HepG2 (cell line): Measurements from ENCODE around the gene PKP4. TPM values are rescaled to one million over a fixed set of nuclear protein-coding genes. Genes with fewer than 3 reads are reported as not detected.

Experiments
- CEBPG ChIP-seq: IDR thresholded peaks from 2 replicates; pipeline ENCODE4 v1.6.1; 2016
- HNRNPK ChIP-seq: fragments of 200-400 bp; formaldehyde crosslinking; IDR thresholded peaks from 2 replicates; pipeline ENCODE4 v1.6.1; 2018; ENCODE audit warnings: low read length, low read depth, moderate library complexity, mild to moderate bottlenecking; ENCODE audit not compliant: poor library complexity, severe bottlenecking
- JDP2 ChIP-seq: sonication (generic); formaldehyde crosslinking; IDR thresholded peaks from 2 replicates; pipeline ENCODE4 v1.8.1; 2022; ENCODE audit warnings: missing genetic modification reagents, borderline replicate concordance
- KDM2A ChIP-seq: sonication (generic); formaldehyde crosslinking; IDR thresholded peaks from 2 replicates; pipeline ENCODE4 v1.4.0; 2020; ENCODE audit warnings: low read depth, missing genetic modification reagents, borderline replicate concordance
- NBN ChIP-seq: fragments of 450-650 bp; conservative IDR thresholded peaks from 2 replicates; pipeline ENCODE4 v1.6.1; 2017
- NONO ChIP-seq, 2 experiments: fragments of 450-650 bp in 1 of 2; sonication (generic) in 1 of 2; formaldehyde crosslinking in 1 of 2; IDR thresholded peaks in 1 of 2; conservative IDR thresholded peaks in 1 of 2; 2 replicates each; pipeline versions ENCODE4 v1.6.1 to v1.8.0; 2017 to 2022; ENCODE audit warnings: mild to moderate bottlenecking in 1 of 2, missing genetic modification reagents in 1 of 2, moderate library complexity in 1 of 2
- PITX1 ChIP-seq: sonication (generic); formaldehyde crosslinking; IDR thresholded peaks from 2 replicates; pipeline ENCODE4 v1.5.1; 2020; ENCODE audit warnings: mild to moderate bottlenecking, missing genetic modification reagents
- WIZ ChIP-seq: sonication (generic); formaldehyde crosslinking; IDR thresholded peaks from 2 replicates; pipeline ENCODE4 v1.5.1; 2020; ENCODE audit warnings: mild to moderate bottlenecking, missing genetic modification reagents
- YEATS4 ChIP-seq: sonication (generic); formaldehyde crosslinking; IDR thresholded peaks from 2 replicates; pipeline ENCODE4 v1.4.0; 2020; ENCODE audit warnings: missing genetic modification reagents, borderline replicate concordance
- ZBTB42 ChIP-seq: sonication (generic); formaldehyde crosslinking; IDR thresholded peaks from 2 replicates; pipeline ENCODE4 v1.5.0; 2020; ENCODE audit warnings: mild to moderate bottlenecking, missing genetic modification reagents
- ZKSCAN1 ChIP-seq: fragments of 150-350 bp; IDR thresholded peaks from 2 replicates; pipeline ENCODE4 v1.6.1; 2014; ENCODE audit warnings: low read length
- ZNF234 ChIP-seq: sonication (generic); formaldehyde crosslinking; conservative IDR thresholded peaks from 2 replicates; pipeline ENCODE4 v1.5.1; 2020; ENCODE audit warnings: mild to moderate bottlenecking, missing genetic modification reagents
- ZNF256 ChIP-seq: sonication (generic); formaldehyde crosslinking; conservative IDR thresholded peaks from 2 replicates; pipeline ENCODE4 v1.4.0; 2020; ENCODE audit warnings: missing genetic modification reagents
- ZNF335 ChIP-seq: sonication (generic); formaldehyde crosslinking; IDR thresholded peaks from 2 replicates; pipeline ENCODE4 v1.4.0; 2020; ENCODE audit warnings: missing genetic modification reagents
- ZNF382 ChIP-seq: sonication (generic); formaldehyde crosslinking; IDR thresholded peaks from 2 replicates; pipeline ENCODE4 v1.5.0; 2020; ENCODE audit warnings: missing genetic modification reagents, mild to moderate bottlenecking, borderline replicate concordance
- ZNF496 ChIP-seq: sonication (generic); formaldehyde crosslinking; IDR thresholded peaks from 2 replicates; pipeline ENCODE4 v1.8.1; 2023; ENCODE audit warnings: mild to moderate bottlenecking, moderate library complexity, missing genetic modification reagents; ENCODE audit not compliant: insufficient replicate concordance
- ZNF556 ChIP-seq: sonication (generic); formaldehyde crosslinking; IDR thresholded peaks from 2 replicates; pipeline ENCODE4 v1.4.0; 2020; ENCODE audit warnings: mild to moderate bottlenecking, missing genetic modification reagents, borderline replicate concordance
- ZNF747 ChIP-seq: sonication (generic); formaldehyde crosslinking; IDR thresholded peaks from 2 replicates; pipeline ENCODE4 v1.8.1; 2023; ENCODE audit warnings: missing genetic modification reagents, mild to moderate bottlenecking, borderline replicate concordance
- polyA plus RNA-seq, 8 experiments: library from polyadenylated mRNA; depleted of rRNA in 3 of 8; stranded (reverse) in 7 of 8; unstranded in 1 of 8; fragments of >200 nt; fragmentation: Illumina TruSeq in 4 of 8; extraction: Trizol in 4 of 8; gene quantifications; 2 replicates each; pipeline versions ENCODE4 v1.2.1 to v1.2.3, GENCODE V29; 2011 to 2016; ENCODE audit warnings: low read depth in 4 of 8, missing spikeins in 1 of 8, mixed read lengths in 1 of 8; ENCODE audit not compliant: insufficient read depth in 1 of 8
- total RNA-seq, 5 experiments: library from RNA; depleted of rRNA; stranded (reverse); fragments of >200 nt; fragmentation: Illumina TruSeq; extraction: Trizol; gene quantifications; 2 replicates each; pipeline ENCODE4 v1.2.3, GENCODE V29; 2016; ENCODE audit warnings: low read depth in 1 of 5
- TF ChIP-seq, protein P1 (sequence below): sonication (generic); formaldehyde crosslinking; IDR thresholded peaks from 2 replicates; pipeline ENCODE4 v1.4.0; 2020; ENCODE audit warnings: missing genetic modification reagents
- TF ChIP-seq, protein P2 (sequence below): sonication (generic); formaldehyde crosslinking; IDR thresholded peaks from 2 replicates; pipeline ENCODE4 v1.4.0; 2020; ENCODE audit warnings: missing genetic modification reagents; ENCODE audit errors: not compliant biosample characterization
- TF ChIP-seq, protein P3 (sequence below): IDR thresholded peaks from 2 replicates; pipeline ENCODE4 v1.6.1; 2016
- TF ChIP-seq, protein P4 (sequence below): sonication (generic); formaldehyde crosslinking; IDR thresholded peaks from 2 replicates; pipeline ENCODE4 v1.4.0; 2020; ENCODE audit warnings: missing genetic modification reagents
- TF ChIP-seq, protein P5 (sequence below): sonication (generic); formaldehyde crosslinking; IDR thresholded peaks from 2 replicates; pipeline ENCODE4 v1.8.0; 2022; ENCODE audit warnings: low read depth, missing genetic modification reagents

Gene PKP4
- total and polyA plus RNA-seq, 2 of the 13 experiments (the other 11 are each of a cell fraction or from before 2014, with no cell fraction given) = 80.9 to 90.5 TPM

DNA sequence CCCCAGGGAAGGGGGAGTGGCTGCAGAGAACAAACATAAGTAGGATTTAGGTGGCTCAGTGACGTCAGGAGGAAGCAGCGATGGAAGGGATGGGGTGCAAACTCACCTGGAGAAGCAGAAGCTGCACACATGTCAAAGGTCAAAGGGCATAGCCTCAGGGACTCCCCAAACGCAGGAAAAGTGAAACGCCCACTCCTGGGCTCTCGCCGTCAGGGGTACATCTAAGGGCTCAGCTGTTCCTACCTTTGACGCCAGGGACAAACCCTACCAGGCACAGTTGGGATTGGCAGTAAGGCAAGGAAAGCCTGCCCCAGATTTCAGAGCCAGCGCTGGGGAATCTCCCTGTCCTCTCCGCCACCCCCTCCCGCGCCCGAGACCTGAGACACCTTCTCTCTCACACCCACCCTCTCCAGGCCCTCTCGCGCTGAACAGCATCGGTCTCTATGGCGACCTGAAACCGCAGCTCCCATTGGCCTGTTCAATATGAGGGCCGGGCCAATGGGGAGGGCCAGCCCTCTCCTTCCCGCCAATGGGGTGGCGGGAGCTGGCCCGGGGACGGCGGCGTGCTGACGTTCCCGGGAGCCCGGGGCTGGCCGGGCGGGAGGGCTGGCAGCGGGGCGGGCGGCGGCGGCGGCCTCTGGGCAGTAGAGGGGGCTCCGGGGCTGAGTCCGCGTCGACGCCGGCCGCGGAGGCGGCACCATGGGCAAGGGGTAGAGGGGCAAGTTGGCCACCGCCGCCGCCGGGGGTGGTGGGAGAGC lies at the start of gene PKP4, which contains the start of gene CCDC148 (continued):
- TF ChIP-seq, protein P1, sequence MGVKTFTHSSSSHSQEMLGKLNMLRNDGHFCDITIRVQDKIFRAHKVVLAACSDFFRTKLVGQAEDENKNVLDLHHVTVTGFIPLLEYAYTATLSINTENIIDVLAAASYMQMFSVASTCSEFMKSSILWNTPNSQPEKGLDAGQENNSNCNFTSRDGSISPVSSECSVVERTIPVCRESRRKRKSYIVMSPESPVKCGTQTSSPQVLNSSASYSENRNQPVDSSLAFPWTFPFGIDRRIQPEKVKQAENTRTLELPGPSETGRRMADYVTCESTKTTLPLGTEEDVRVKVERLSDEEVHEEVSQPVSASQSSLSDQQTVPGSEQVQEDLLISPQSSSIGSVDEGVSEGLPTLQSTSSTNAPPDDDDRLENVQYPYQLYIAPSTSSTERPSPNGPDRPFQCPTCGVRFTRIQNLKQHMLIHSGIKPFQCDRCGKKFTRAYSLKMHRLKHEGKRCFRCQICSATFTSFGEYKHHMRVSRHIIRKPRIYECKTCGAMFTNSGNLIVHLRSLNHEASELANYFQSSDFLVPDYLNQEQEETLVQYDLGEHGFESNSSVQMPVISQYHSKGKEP = no peak
- TF ChIP-seq NBN (no peak), HNRNPK (no peak), ZNF556 (CRISPR knock-in tag) (no peak), ZNF256 (CRISPR knock-in tag) (no peak), ZNF335 (CRISPR knock-in tag) (no peak), NONO (IDR thresholded peaks at IDR 0.05) (no peak), NONO (CRISPR knock-in tag; conservative IDR thresholded peaks at IDR 0.05) (peak; percentile 42; the same call in 1 of the 2 replicates), ZNF382 (no peak), YEATS4 (CRISPR knock-in tag) (no peak), ZBTB42 (CRISPR knock-in tag) (no peak), ZNF234 (CRISPR knock-in tag) (no peak), PITX1 (peak; percentile 29; the same call in 1 of the 2 replicates), WIZ (CRISPR knock-in tag) (no peak), JDP2 (CRISPR knock-in tag) (no peak; the same call in 1 of the 2 replicates), KDM2A (peak; percentile 81), ZKSCAN1 (no peak), ZNF496 (no peak), ZNF747 (CRISPR knock-in tag) (peak; percentile 58; the same call in 1 of the 2 replicates), CEBPG (no peak)
- TF ChIP-seq, protein P2, sequence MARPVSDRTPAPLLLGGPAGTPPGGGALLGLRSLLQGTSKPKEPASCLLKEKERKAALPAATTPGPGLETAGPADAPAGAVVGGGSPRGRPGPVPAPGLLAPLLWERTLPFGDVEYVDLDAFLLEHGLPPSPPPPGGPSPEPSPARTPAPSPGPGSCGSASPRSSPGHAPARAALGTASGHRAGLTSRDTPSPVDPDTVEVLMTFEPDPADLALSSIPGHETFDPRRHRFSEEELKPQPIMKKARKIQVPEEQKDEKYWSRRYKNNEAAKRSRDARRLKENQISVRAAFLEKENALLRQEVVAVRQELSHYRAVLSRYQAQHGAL = no peak
- TF ChIP-seq, protein P3, sequence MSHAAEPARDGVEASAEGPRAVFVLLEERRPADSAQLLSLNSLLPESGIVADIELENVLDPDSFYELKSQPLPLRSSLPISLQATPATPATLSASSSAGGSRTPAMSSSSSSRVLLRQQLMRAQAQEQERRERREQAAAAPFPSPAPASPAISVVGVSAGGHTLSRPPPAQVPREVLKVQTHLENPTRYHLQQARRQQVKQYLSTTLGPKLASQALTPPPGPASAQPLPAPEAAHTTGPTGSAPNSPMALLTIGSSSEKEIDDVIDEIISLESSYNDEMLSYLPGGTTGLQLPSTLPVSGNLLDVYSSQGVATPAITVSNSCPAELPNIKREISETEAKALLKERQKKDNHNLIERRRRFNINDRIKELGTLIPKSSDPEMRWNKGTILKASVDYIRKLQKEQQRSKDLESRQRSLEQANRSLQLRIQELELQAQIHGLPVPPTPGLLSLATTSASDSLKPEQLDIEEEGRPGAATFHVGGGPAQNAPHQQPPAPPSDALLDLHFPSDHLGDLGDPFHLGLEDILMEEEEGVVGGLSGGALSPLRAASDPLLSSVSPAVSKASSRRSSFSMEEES (CRISPR knock-in tag) = no peak
- TF ChIP-seq, protein P4, sequence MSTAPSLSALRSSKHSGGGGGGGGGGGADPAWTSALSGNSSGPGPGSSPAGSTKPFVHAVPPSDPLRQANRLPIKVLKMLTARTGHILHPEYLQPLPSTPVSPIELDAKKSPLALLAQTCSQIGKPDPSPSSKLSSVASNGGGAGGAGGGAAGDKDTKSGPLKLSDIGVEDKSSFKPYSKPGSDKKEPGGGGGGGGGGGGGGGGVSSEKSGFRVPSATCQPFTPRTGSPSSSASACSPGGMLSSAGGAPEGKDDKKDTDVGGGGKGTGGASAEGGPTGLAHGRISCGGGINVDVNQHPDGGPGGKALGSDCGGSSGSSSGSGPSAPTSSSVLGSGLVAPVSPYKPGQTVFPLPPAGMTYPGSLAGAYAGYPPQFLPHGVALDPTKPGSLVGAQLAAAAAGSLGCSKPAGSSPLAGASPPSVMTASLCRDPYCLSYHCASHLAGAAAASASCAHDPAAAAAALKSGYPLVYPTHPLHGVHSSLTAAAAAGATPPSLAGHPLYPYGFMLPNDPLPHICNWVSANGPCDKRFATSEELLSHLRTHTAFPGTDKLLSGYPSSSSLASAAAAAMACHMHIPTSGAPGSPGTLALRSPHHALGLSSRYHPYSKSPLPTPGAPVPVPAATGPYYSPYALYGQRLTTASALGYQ = no peak
- TF ChIP-seq, protein P5, sequence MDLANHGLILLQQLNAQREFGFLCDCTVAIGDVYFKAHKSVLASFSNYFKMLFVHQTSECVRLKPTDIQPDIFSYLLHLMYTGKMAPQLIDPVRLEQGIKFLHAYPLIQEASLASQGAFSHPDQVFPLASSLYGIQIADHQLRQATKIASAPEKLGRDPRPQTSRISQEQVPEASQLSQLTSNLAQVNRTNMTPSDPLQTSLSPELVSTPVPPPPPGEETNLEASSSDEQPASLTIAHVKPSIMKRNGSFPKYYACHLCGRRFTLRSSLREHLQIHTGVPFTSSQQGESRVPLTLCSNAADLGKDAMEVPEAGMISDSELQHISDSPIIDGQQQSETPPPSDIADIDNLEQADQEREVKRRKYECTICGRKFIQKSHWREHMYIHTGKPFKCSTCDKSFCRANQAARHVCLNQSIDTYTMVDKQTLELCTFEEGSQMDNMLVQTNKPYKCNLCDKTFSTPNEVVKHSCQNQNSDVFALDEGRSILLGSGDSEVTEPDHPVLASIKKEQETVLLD (CRISPR knock-in tag) = no peak
